GM18505 (cell line): ENCODE data around the gene FHOD3.
"Not testable (repeated sequence)": the region's sequence is repeated elsewhere in the genome, so short reads cannot be mapped to it uniquely, and the experiment has no call there.

Source experiments
- ATAC-seq: cut with Tn5 transposase; IDR thresholded peaks from one replicate; pipeline ENCODE4 v1.9.1; 2021; ENCODE audit not compliant: unreplicated experiment
- POLR2A ChIP-seq: IDR thresholded peaks from 4 replicates; pipeline ENCODE4 v1.6.1; 2011; ENCODE audit warnings: borderline replicate concordance; ENCODE audit not compliant: insufficient read depth, insufficient read length; ENCODE audit errors: extremely low read depth

Gene FHOD3

DNA sequence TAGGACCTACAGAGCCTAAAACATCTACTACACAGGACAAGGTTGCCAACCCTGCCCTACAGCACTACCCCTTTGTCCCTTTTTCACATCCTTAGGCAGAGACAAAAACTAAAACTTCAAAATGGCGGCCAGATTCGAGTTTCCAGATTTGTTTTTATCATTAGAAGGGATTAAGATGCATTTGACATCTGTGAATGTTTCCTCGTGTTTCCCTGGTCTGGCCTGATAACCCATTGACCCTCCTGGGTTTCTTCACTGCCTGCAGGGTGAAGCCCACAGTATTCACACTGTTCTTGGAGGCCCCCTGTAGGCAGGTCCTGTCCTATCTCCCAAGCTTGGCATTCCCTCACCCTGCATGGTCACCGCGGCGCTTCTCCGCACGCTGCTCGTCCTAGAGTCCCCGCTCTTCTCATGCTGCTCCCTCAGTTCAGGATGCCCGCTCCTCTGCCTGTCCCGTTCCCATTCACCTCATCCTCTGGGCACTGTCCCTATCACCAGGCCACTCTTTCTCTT lies 463.7 kb downstream of the FHOD3 start:
- TF ChIP-seq POLR2A = no peak
- ATAC-seq = no peak

DNA sequence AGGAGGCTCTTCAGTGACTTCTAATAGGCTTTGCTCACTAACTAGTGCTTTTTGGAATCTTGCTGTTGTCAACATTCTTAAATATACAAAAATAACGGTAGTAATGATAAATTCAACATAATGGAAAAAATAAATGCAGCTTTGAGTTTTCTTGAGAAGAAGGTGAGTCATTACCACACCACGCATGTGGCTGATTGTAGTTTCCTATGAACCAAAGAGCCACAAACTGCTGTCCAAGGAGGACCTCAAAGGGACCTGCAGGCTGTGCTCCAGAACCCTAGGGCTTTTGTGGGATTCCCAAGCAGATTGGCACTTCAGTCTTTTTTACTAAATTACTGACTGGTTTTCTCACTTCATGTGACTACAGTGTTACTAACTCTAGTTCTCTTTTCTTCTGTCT lies 464.6 kb downstream of the FHOD3 start:
- TF ChIP-seq POLR2A = no peak

DNA sequence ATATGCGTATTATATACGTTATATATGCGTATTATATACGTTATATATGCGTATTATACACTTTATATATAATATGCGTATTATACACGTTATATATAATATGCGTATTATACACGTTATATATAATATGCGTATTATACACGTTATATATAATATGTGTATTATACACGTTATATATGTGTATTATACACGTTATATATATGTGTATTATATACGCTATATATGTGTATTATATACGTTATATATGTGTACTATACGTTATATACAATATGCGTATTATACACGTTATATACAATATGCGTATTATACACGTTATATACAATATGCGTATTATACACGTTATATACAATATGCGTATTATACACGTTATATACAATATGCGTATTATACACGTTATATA lies 465.5 kb downstream of the FHOD3 start:
- not testable (repeated sequence) for ATAC-seq

More for the DNA sequence above, 464.6 kb downstream of the FHOD3 start:
- no peak for ATAC-seq

DNA sequence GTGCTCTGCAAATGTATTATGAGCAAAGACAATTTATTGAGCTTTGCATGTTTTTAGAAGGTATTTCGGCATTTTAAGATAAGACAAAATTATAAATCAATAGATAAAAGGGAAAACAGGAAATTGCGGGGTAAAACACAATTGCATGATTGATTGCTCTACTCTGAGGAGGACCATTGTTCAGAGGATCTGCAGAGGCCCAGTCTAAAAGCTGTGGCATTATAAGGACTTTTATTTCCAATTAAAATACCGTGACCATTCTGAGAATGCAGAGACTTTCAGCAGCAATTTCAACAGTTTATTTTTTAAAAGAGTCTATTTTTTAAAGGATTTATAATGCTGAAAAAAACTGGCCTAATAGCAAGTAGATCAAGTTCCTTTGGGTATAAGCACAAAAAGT lies 469.3 kb downstream of the FHOD3 start:
- ATAC-seq = no peak
- no peak for TF ChIP-seq POLR2A

DNA sequence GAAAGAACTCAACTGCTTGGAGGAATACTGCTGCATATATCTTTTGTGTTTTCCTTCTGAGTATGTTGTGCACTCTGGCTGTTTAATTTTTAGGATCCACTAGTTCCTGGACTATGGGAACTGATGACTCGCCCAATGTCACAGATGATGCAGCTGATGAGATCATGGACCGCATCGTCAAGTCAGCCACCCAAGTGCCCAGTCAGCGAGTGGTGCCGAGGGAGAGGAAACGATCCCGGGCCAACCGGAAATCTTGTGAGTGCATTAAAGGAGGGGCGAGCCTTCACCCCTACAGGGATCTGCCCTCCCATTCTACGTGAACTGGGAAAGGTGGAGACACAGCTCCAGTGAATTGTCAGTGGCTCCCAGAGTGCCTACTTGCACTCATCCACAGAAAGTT lies 471.7 kb downstream of the FHOD3 start:
- no peak for ATAC-seq
- no peak for TF ChIP-seq POLR2A

DNA sequence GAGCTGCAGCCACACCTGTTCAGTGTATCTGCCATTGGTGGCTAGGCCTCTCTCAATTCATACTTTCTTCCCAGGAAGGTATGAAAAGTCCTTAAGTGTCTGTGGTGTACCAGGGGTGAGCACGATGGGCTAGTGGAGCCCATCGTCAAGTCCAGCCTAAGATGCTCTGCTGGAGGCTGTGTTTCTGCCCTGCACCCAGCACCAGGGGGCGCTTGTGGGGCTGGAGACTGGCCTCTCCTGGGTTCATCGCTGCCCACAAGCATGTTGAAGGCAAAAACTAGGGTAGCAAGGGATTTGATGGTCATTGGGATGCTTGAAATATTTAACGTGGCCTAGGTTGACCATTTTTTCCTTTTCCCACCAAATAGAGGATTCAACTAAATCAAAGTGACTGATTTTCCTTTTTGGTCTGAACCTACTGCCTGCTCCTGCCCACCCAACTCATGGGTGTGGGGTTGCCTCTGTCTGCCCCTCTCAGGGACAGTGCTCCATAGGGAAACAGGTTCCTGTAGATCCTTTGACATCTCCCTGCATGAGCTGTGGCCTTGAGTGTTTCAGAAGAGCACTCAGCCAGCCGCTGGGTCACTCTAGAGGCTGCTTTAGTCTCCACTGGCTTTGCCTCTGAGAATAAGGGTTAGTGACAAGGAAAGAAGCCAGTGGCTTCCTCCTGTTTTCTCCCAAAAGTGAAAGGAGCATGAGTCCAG lies 472.2 kb downstream of the FHOD3 start:
- no peak for TF ChIP-seq POLR2A
- no peak for ATAC-seq

DNA sequence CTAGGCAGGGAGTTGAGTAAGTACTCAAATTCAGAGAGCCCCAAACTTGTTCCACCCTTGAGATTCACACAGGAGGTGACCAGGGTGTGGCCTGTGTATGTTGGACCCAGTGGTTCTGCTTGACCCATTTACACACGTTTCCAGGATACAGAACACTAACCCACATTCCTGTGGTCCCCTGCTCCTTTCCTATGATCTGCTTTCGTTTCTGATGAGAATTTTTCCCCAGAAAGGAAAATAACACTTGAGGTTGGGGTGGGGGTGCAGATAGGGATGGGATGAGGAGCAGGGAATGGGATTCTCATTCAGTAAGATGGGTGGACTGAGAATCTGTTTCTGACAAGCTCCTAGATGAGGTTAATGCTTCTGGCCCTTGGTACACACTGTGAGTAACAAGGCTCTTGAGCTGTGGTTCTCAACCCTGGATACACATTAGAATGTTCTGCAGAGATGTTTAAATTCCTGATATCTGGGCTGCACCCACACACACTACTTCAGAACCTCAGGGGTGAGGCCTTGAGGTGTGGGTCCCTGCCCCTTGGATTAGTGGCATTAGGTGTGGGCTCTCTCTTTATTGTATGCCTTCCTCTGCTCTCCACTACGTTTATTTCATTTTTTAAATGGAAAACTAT lies 472.9 kb downstream of the FHOD3 start:
- no peak for ATAC-seq
- no peak for TF ChIP-seq POLR2A

DNA sequence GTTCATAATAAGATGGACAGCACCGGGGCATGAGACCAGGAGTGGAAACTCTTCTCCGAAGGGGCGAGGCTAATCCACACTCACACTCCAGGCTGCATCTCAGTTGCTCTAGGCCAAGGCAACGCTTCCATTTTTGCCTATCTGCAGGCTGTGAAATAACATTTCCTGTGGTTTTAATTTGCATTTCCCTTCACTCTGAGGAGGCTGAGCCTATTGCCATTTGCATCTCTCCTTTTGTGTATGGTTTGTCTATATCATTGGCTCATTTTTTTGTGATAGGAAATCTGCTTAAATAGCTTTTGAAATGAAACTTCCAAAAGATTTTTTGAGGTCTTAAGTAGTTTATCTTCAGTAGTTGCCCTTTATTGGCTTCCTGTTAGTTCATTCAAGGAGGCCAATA lies 473.7 kb downstream of the FHOD3 start:
- ATAC-seq = no peak
- TF ChIP-seq POLR2A = no peak

DNA sequence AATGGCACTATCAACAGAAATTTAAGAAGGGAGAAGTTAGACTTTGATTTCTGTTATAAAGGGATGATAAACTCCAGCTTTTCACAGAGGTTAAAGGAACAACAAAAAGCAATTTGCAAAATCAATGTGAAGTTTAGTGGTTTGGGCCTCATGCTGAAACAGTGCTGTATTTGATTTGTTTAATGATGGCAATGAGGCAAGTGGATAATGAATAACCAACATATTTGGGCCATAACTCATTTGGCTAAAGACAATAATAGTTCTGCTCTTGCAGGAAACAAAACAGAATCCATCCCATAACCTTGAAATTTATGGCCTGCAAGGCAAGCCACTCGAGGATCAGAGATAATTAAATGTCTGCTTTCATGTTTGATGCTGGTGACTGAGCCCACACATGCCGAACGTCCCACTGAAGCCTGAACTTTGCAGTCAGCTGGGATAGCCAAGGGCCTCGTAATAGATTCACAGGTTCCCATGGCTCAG lies 474.8 kb downstream of the FHOD3 start:
- ATAC-seq = no peak

DNA sequence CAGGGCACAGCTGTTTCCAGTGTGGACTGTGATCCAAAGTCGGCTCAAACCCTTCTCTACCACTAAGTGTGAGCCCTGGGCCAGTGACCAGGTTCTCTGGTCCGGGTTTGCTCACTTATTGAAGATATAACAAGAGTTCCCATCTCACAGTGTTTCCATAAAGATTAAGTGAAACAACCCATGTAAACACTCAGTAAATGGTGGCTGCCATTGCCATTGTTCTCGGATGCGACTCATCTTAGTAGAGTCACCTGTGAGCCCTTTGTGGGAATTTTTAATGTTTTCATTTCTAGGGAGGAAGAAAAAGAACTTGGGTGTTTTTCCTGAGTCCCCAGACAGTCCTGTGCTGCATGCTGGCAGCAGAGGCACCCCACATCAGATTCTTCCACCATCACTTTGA lies 477.9 kb downstream of the FHOD3 start:
- no peak for ATAC-seq
- TF ChIP-seq POLR2A = no peak

More for the DNA sequence above, 474.8 kb downstream of the FHOD3 start:
- TF ChIP-seq POLR2A = no peak

DNA sequence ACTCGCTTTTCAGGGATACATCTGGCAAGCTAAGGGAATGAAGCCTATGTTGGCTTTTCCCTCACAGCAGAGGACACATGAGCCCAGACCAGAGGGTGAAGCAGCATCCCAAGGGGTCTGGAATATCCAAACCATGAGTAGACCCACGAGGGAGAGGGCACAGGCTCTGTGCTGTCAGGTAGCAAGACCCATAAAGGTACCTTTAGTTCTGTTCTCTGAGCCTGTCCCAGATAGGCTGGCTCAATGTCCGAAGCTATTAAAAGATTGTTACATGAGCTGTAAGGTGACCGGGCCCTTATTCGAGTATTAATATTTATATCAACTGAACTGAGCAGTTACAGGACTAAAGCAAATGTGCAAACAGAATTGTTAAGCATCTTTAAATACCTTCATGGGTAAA lies 479.1 kb downstream of the FHOD3 start:
- ATAC-seq = no peak
- no peak for TF ChIP-seq POLR2A

DNA sequence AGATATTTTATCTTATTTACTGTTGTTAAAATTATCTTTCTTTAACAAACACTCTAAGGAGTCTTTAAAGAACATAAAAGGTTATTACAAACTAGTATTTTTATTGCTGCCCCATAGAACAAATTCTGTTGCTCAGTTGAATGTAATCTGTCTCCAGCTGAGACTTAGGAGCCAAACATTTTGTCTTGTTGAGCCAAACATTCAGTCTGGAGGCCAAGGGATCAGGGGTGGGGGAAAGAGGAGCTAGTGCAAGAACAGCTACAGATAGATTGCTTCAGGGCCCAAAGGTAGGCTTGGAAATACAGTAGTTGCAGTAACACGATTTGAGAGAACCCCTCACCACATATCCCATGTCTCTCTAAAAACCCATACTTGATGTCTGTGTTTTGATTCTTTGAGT lies 480.1 kb downstream of the FHOD3 start:
- TF ChIP-seq POLR2A = no peak
- no peak for ATAC-seq

DNA sequence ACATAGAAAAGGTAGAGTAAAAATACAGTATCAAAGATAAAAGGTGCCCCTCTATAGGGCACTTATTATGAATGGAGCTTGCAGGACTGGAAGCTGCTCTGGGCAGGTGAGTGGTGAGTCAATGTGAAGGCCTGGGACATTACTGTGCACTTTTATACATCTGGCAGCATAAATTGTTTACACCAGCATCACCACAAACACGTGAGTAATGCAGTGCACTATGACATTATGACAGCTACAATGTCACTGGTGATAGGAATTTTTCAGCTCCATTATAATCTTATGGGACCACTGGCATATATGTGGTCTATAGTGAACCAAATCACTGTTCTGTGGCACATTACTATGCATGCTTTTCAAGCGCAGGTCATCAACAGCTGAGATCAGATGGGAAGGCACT lies 483.2 kb downstream of the FHOD3 start:
- no peak for ATAC-seq
- TF ChIP-seq POLR2A = no peak

DNA sequence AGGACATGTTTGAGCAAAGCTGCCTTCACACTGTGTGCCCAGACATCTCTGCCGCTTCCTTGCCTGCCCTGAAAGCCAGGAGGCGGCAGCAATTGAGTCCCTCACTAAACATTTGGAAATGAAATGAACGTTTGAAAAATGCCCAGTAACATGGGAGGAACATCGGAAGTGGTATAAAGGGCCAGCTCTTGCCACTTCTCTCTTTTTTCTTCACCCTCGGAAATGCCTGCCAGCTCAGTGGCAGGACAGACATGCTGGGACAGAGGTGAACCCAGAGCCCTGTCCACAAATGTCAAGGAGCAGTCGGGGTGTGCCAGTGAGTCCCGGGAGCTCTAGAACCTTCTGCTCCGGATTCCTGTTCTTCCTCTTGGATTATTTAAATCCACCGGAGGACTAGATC lies 485.2 kb downstream of the FHOD3 start:
- no peak for TF ChIP-seq POLR2A
- ATAC-seq = no peak

DNA sequence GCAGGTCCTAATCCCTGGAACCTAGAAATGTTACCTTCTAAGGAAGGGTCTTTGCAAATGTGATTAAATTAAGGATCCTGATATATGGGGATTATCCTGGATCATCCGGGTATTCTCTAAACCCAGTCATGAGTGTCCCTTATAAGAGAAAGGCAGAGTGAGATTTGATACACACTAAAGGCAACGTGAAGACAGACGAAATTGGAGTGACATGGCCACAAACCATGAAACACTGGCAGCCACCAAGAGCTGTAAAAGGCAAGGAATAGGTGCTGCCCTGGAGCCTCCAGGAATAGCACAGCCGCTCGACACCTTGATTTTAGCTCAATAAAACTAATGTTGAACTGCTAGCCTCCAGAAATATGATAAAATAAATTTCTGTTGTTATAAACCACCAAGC lies 486.3 kb downstream of the FHOD3 start:
- no peak for ATAC-seq
- TF ChIP-seq POLR2A = no peak

DNA sequence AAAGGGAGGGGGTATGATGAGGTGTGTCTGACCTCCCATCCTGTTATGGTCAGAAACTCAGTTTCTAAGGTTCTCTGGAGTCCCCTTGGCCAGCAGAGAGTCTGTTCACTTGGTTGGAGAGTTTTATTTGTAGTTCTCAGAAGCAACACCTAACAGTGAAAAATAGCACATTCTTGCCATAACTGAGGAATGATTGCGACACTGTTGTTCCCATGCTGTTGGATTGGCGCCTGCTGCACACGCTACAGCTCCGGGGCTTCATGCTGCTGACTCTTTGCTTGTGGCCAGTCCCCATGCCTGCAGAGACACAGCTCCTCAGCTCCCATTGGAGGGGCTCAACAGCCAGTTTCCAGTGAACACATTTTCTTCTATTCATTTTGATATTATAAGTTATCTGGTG lies 489.2 kb downstream of the FHOD3 start:
- no peak for TF ChIP-seq POLR2A
- no peak for ATAC-seq
